Prostate gland (tissue), 2 donors: ENCODE data around the gene KCNMB1.

Experiments
- POLR2A ChIP-seq: fragments of 450-650 bp; IDR thresholded peaks from one replicate; pipeline ENCODE4 v1.6.1; 2016; ENCODE audit warnings: antibody characterized with exemption, mild to moderate bottlenecking
- POLR2AphosphoS5 ChIP-seq: sonication (generic); formaldehyde crosslinking; IDR thresholded peaks from one replicate; pipeline ENCODE4 v1.6.1; 2017; ENCODE audit warnings: antibody characterized with exemption
- TF ChIP-seq, protein P1 (sequence below), 4 experiments: fragments of 200-600 bp in 2 of 4; fragments of 450-650 bp in 2 of 4; sonication (generic) in 2 of 4; IDR thresholded peaks; 1 replicate in 3 of 4; 2 replicates in 1 of 4; pipeline ENCODE4 v1.5.1; 2016 to 2019; ENCODE audit warnings: antibody characterized with exemption in 4 of 4, mild to moderate bottlenecking in 2 of 4, moderate library complexity in 2 of 4

DNA sequence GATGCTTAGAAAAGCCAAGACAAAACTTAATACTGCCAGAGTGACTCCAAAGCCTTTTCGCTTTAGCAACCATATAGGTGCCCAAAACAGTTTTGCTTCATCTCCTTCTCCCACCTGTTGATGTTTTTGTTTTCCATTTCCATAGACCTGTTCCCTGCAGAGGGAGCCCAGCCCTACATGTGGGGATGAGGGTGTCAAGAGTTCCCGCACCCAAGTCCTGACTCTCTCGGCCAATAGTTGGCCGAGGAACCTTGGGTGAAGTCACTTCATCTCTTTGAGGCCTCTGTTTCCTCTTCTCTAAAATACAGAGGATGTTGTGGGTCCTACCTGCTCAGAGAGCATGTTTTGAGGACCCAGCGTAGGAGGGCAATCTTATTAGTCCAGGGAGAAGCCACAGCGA, 53.1 kb downstream of the KCNMB1 start:
- TF ChIP-seq POLR2A (no peak), POLR2AphosphoS5 (no peak)
- TF ChIP-seq, protein P1, sequence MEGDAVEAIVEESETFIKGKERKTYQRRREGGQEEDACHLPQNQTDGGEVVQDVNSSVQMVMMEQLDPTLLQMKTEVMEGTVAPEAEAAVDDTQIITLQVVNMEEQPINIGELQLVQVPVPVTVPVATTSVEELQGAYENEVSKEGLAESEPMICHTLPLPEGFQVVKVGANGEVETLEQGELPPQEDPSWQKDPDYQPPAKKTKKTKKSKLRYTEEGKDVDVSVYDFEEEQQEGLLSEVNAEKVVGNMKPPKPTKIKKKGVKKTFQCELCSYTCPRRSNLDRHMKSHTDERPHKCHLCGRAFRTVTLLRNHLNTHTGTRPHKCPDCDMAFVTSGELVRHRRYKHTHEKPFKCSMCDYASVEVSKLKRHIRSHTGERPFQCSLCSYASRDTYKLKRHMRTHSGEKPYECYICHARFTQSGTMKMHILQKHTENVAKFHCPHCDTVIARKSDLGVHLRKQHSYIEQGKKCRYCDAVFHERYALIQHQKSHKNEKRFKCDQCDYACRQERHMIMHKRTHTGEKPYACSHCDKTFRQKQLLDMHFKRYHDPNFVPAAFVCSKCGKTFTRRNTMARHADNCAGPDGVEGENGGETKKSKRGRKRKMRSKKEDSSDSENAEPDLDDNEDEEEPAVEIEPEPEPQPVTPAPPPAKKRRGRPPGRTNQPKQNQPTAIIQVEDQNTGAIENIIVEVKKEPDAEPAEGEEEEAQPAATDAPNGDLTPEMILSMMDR (IDR thresholded peaks at IDR 0.05), result no peak
